RPMI7951 (cell line): ENCODE measurements around the gene TEP1. TPM values are rescaled to one million over a fixed set of nuclear protein-coding genes. Genes with fewer than 3 reads are reported as not detected.
"Not testable (repeated sequence)": the region's sequence is repeated elsewhere in the genome, so short reads cannot be mapped to it uniquely, and the experiment has no call there.

Experiments
- DNase-seq: peaks from one replicate; pipeline ENCODE4 v3.0.0-alpha.2; 2012; ENCODE audit warnings: low read depth
- total RNA-seq: library from RNA; depleted of rRNA; stranded (reverse); fragments of >200 nt; shearing (Covaris generic); gene quantifications from 2 replicates; pipeline ENCODE4 v1.2.3, GENCODE V29; 2014

The TEP1 gene
- total RNA-seq, 1 experiment from 2014 or later, result 8.2 TPM

GRCh38 chr14:20388159-20388558, 25.1 kb downstream of the TEP1 start:
- no peak for DNase-seq

- no peak for DNase-seq
Measured at GRCh38 chr14:20387576-20387975, 25.7 kb downstream of the TEP1 start.

- DNase-seq, result no peak
Measured at GRCh38 chr14:20386276-20386855, 26.9 kb downstream of the TEP1 start.

DNA sequence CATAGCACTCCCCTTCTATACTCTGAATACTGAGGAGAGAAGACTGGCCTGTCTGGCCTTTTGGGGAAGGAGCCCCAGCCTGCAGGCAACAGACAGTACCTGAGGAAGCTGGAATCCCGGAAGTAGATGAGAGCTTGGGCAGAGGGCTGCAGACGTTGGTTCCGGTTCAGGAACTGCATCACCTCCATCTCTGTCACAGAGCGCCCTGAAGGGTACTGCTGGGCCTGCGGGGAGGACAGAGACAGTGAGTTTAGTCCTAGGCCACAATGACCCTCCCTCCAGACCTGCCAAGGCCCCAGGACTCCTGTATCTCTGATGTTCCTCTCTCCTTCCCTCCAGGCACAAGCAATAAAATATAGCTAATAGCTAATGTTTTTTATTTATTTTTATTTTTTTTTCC, 28.4 kb downstream of the TEP1 start:
- DNase-seq, result no peak

GRCh38 chr14:20384321-20384720, 29.0 kb downstream of the TEP1 start:
- DNase-seq, result no peak

DNA sequence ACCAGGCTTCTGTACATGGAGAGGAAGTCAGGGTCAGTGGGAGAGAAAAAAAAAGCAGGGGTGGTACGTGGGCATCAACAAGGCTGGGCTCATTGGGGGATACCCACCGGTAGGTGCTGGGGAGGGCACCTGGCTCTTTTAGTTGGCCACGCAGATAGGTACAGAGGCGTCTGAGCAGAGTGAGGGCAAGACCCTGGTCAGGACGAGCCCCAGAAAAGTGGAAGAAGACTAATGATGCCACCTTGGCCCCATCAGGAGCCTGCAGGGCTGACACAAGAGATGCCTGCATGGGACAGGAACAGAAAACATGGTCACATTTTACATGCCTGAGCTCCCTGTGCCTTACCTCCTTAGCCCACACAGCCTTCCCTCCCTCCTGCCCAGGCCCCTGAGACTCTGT, 29.7 kb downstream of the TEP1 start:
- no peak for DNase-seq

DNA sequence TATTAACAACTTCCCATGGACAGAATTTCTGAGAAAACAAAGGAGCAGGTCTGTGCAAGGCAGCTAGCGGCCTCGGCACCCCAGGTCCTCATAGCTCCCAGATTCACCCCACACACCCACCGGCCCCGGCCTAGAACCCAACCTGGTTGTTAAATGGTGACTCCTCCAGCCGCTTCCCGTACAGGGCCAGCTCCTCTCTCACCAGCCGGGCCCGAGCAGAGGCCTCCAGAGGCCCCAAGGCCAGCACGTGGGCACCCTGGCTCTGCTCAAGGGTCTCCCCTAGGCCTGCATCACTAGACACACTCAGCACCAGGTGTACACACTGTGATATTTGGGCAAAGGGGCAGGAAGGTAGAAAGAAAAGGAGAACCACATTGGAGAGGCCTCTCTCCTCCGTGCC, 30.3 kb downstream of the TEP1 start:
- DNase-seq, result no peak

GRCh38 chr14:20382526-20382925, 30.8 kb downstream of the TEP1 start:
- DNase-seq, result no peak

- DNase-seq, result no peak
Measured at GRCh38 chr14:20381341-20381740, 32.0 kb downstream of the TEP1 start.

DNA sequence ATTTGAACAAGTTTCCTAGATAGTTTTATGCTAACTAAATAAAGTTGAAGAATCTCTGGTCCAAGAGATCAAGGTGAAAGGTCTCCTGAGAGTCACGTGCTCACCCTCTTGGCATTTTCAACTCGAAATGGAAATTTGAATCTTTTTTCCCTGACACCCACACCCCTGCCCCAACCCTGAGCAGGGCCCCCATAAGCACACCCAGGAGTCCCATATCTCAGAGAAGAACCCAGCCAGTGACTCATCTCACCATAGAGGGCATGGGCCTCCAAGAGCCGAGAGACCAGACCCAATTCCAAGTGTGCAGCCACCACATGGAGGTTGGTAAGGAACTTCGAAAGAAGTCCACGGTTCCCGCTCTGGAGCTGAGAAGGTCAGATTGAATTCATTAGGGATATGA, 32.6 kb downstream of the TEP1 start:
- no peak for DNase-seq

- DNase-seq, result no peak
Measured at GRCh38 chr14:20379743-20380142, 33.6 kb downstream of the TEP1 start.

GRCh38 chr14:20377171-20377570, 36.1 kb downstream of the TEP1 start:
- no peak for DNase-seq

DNA sequence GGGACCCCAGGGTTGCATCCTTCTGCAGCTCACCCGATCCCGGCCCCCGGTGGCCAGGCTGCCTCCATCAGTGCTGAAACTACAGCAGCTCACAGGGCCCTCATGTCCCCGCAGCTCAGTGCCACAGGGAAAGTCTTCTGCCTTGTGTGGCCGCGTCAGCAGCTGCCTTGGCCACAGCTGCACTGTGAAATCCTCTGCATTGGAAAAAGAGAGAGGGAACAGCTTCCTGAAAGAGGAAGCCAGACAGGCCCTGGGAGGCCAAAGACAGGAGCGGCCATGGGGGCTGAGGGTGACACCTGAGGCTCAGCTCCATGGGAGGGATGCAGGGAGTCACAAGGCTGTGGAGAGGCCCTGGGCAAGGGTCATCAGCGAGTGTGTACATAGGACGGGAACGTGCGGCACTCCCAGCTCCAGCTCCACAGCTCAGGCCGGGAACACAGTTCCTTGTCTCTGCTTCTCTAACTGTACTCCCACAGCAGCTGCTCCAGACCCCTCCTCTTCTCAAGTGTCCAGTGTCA, 37.2 kb downstream of the TEP1 start:
- no peak for DNase-seq

- no peak for DNase-seq
Measured at GRCh38 chr14:20375471-20375870, 37.8 kb downstream of the TEP1 start.

DNA sequence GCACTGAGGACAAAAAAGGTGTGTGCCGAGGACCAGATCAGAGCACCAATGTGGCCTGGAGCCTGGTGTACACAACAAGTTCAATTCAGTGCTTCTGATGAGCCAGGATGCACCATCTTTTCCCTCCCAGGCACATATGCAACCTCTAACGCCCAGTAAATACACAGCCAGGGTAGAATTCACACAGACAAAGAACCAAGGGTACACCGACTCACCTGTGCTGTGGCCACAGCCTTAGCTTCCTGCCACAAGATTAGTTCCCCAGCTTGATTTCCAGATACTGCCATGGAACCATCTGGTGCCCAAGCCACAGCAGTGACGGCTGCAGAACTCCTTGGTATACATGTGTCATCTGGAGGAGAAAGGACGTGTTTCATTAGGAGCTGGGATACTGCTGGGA, 40.5 kb downstream of the TEP1 start:
- DNase-seq, result no peak

- DNase-seq, result no peak
Measured at GRCh38 chr14:20365928-20366327, 47.4 kb downstream of the TEP1 start.

GRCh38 chr14:20358474-20358873, 54.8 kb downstream of the TEP1 start:
- DNase-seq, result not testable (repeated sequence)

- no peak for DNase-seq
Measured at GRCh38 chr14:20356422-20356821, 56.9 kb downstream of the TEP1 start.

GRCh38 chr14:20350860-20351259, 62.4 kb downstream of the TEP1 start:
- peak; percentile 10 for DNase-seq

GRCh38 chr14:20350282-20350681, 63.0 kb downstream of the TEP1 start:
- DNase-seq, result no peak

DNA sequence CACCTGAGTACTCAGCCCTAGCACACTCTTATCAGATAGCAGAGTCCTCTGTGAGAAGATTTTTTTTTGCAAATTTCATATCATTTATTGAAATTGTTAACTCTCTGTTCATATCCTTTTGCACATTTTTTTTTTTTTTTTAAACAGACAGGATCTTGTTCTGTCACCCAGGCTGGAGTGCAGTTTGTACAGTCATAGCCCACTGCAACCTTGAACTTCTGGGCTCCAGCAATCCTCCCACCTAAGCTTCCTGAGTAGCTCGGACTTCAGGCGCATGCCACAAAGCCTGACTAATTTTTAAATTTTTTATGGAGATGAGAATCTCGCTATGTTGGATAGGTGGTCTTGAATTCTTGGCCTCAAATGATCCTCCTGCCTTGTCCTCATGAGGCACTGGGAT, 65.6 kb downstream of the TEP1 start:
- DNase-seq, result no peak

GRCh38 chr14:20346713-20347112, 66.6 kb downstream of the TEP1 start:
- no peak for DNase-seq

- no peak for DNase-seq
Measured at GRCh38 chr14:20345366-20345765, 67.9 kb downstream of the TEP1 start.

DNA sequence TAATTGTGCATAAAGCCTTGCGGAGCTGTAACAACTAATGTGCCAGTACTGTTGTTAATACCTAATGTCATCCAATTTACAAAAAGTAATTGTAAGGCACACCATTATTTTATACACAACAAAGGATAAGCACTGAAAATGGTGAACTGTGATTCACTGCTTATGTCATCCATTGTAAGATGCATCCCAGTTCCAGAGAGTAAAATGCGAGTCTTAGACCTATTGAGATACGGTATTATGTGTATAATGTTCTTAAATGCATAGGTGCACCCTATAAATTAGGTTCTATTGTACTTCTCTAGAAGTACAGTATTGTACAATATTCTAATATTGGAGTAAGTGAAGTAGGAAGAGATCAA, 69.5 kb downstream of the TEP1 start:
- peak; percentile 18 for DNase-seq
